IMR-90 (cell line): ENCODE measurements around the gene MNDA. TPM values are rescaled to one million over a fixed set of nuclear protein-coding genes. Genes with fewer than 3 reads are reported as not detected.

Source experiments
- ATAC-seq: fragments of 200-7000 bp; cut with Tn5 transposase; 2 replicates; pipeline ENCODE4 v1.9.1; 2020; ENCODE audit warnings: low read depth, mild to moderate bottlenecking, moderate library complexity
- BruUV-seq: library from RNA; stranded (reverse); fragments of 400-500 nt; replicated peaks from 2 replicates; lab custom pipeline; 2021; lab: Mats Ljungman, UMichigan
- CTCF ChIA-PET: fragments of 300-600 bp; formaldehyde crosslinking; extraction: SDS; loops from one replicate; lab custom pipeline; 2021; ENCODE audit warnings: antibody characterized with exemption; lab: Yijun Ruan, JAX
- POLR2A ChIA-PET: fragments of 300-600 bp; sonication (Branson Sonifier 250); formaldehyde crosslinking; loops from one replicate; lab custom pipeline; 2022; ENCODE audit warnings: antibody characterized with exemption; ENCODE audit not compliant: unreplicated experiment; lab: Charles Lee
- DNase-seq: peaks from one replicate; pipeline ENCODE4 v3.0.0; 2013
- H2AFZ ChIP-seq: replicated peaks from 2 replicates; pipeline ENCODE3; 2013; ENCODE audit warnings: low read length, mild to moderate bottlenecking; ENCODE audit not compliant: poor library complexity
- H2AK5ac ChIP-seq: 2 replicates; pipeline ENCODE4 v1.6.1; 2013; ENCODE audit warnings: low read depth, low read length, inconsistent platforms
- H2AK9ac ChIP-seq: replicated peaks from 2 replicates; pipeline ENCODE3; 2013; ENCODE audit warnings: mild to moderate bottlenecking, low read depth, low read length, moderate library complexity; ENCODE audit not compliant: poor library complexity
- H2BK120ac ChIP-seq: 2 replicates; pipeline ENCODE4 v1.6.1; 2013; ENCODE audit warnings: low read depth, low read length, inconsistent platforms
- H2BK15ac ChIP-seq: 3 replicates; pipeline ENCODE4 v1.6.1; 2013; ENCODE audit warnings: low read depth, low read length, inconsistent platforms
- H2BK20ac ChIP-seq: 2 replicates; pipeline ENCODE4 v1.6.1; 2013; ENCODE audit warnings: low read depth, mild to moderate bottlenecking, inconsistent platforms, low read length, moderate library complexity
- H2BK5ac ChIP-seq: 2 replicates; pipeline ENCODE4 v1.6.1; 2013; ENCODE audit warnings: mild to moderate bottlenecking, low read depth, low read length, inconsistent platforms; ENCODE audit not compliant: poor library complexity, severe bottlenecking
- H3K14ac ChIP-seq: replicated peaks from 2 replicates; pipeline ENCODE4 v1.6.1; 2013; ENCODE audit warnings: low read depth, low read length, inconsistent platforms
- H3K18ac ChIP-seq: 2 replicates; pipeline ENCODE4 v1.6.1; 2013; ENCODE audit warnings: low read depth, low read length, control low read depth
- H3K23ac ChIP-seq: 2 replicates; pipeline ENCODE4 v1.6.1; 2013; ENCODE audit warnings: low read depth, low read length, inconsistent platforms
- H3K27ac ChIP-seq: 2 replicates; pipeline ENCODE4 v1.5.1; 2013; ENCODE audit warnings: mild to moderate bottlenecking, control low read depth, low read length; ENCODE audit not compliant: insufficient read depth
- H3K27me3 ChIP-seq: 2 replicates; pipeline ENCODE4 v1.6.1; 2013; ENCODE audit warnings: low read length; ENCODE audit not compliant: control insufficient read depth, insufficient read depth
- H3K36me3 ChIP-seq: 2 replicates; pipeline ENCODE4 v1.6.1; 2013; ENCODE audit warnings: low read length, mixed read lengths; ENCODE audit not compliant: control insufficient read depth, insufficient read depth
- H3K4ac ChIP-seq: 2 replicates; pipeline ENCODE4 v1.6.1; 2013; ENCODE audit warnings: low read depth, low read length, inconsistent platforms
- H3K4me1 ChIP-seq: 2 replicates; pipeline ENCODE4 v1.6.1; 2013; ENCODE audit warnings: low read length, mixed read lengths; ENCODE audit not compliant: control insufficient read depth, insufficient read depth
- H3K4me2 ChIP-seq: 2 replicates; pipeline ENCODE4 v1.6.1; 2013; ENCODE audit warnings: low read depth, mild to moderate bottlenecking, control low read depth, low read length, moderate library complexity
- H3K4me3 ChIP-seq: 2 replicates; pipeline ENCODE4 v1.5.1; 2013; ENCODE audit warnings: low read depth, mild to moderate bottlenecking, control low read depth, low read length, moderate library complexity; ENCODE audit not compliant: insufficient read depth
- H3K56ac ChIP-seq: 2 replicates; pipeline ENCODE4 v1.6.1; 2013; ENCODE audit warnings: low read length, inconsistent platforms; ENCODE audit not compliant: insufficient read depth; ENCODE audit errors: extremely low read depth
- H3K79me1 ChIP-seq, 2 experiments: 2 replicates each; pipeline ENCODE4 v1.6.1; 2013; ENCODE audit warnings: low read length in 2 of 2, inconsistent platforms in 1 of 2, low read depth in 1 of 2
- H3K9ac ChIP-seq: 2 replicates; pipeline ENCODE4 v1.6.1; 2013; ENCODE audit warnings: low read depth, low read length, control low read depth
- H3K9me1 ChIP-seq: 2 replicates; pipeline ENCODE4 v1.6.1; 2013; ENCODE audit warnings: low read length, inconsistent platforms; ENCODE audit not compliant: insufficient read depth
- H3K9me3 ChIP-seq: 2 replicates; pipeline ENCODE4 v1.6.1; 2013; ENCODE audit warnings: low read length; ENCODE audit not compliant: control insufficient read depth, insufficient read depth
- H4K20me1 ChIP-seq: 2 replicates; pipeline ENCODE4 v1.6.1; 2013; ENCODE audit warnings: low read length, inconsistent platforms; ENCODE audit not compliant: insufficient read depth
- H4K5ac ChIP-seq: 2 replicates; pipeline ENCODE4 v1.6.1; 2013; ENCODE audit warnings: mild to moderate bottlenecking, low read depth, low read length, control low read depth
- H4K8ac ChIP-seq, 2 experiments: 2 replicates each; pipeline ENCODE4 v1.6.1; 2013; ENCODE audit warnings: low read depth in 2 of 2, low read length in 2 of 2, control low read depth in 1 of 2, inconsistent platforms in 1 of 2
- H4K91ac ChIP-seq: 2 replicates; pipeline ENCODE4 v1.6.1; 2013; ENCODE audit warnings: low read depth, low read length, inconsistent platforms; ENCODE audit not compliant: insufficient read depth
- BHLHE40 ChIP-seq: fragments of 150-350 bp; IDR thresholded peaks from 2 replicates; pipeline ENCODE4 v1.6.1; 2016; ENCODE audit warnings: mild to moderate bottlenecking, low read depth, low read length
- CHD1 ChIP-seq: IDR thresholded peaks from 2 replicates; pipeline ENCODE4 v1.6.1; 2012; ENCODE audit warnings: low read depth, low read length, improper control_type of control experiment
- MAZ ChIP-seq: IDR thresholded peaks from 2 replicates; pipeline ENCODE4 v1.6.1; 2012; ENCODE audit warnings: low read depth, mild to moderate bottlenecking, low read length, improper control_type of control experiment, moderate library complexity, borderline replicate concordance
- NFE2L2 ChIP-seq: fragments of 150-350 bp; IDR thresholded peaks from 2 replicates; pipeline ENCODE4 v1.6.1; 2016; ENCODE audit warnings: low read depth, mild to moderate bottlenecking, low read length
- POLR2A ChIP-seq: IDR thresholded peaks from 2 replicates; pipeline ENCODE4 v1.6.1; 2012; ENCODE audit warnings: mild to moderate bottlenecking, low read depth, low read length
- RCOR1 ChIP-seq: IDR thresholded peaks from 2 replicates; pipeline ENCODE4 v1.6.1; 2012; ENCODE audit warnings: mild to moderate bottlenecking, low read length, improper control_type of control experiment; ENCODE audit not compliant: insufficient replicate concordance
- RFX5 ChIP-seq: IDR thresholded peaks from 2 replicates; pipeline ENCODE4 v1.8.0; 2012; ENCODE audit warnings: low read depth, mild to moderate bottlenecking, low read length, moderate library complexity
- WGBS, 2 experiments: methylation state at CpG; one replicate each; pipeline versions ENCODE4 v1.1.5 to v1.1.7; 2013; ENCODE audit warnings: missing lambda C conversion rate in 2 of 2; ENCODE audit not compliant: insufficient read length in 1 of 2; ENCODE audit errors: extremely low coverage in 2 of 2; 5-methylcytosine and 5-hydroxymethylcytosine counted together
- dilution Hi-C: fragments of 300-500 bp; cut with HindIII; formaldehyde crosslinking; loops from one replicate; pipeline ENCODE4 v1.14.3; 2018; ENCODE audit warnings: low sequenced_read_pairs; ENCODE audit not compliant: unreplicated experiment
- in situ Hi-C: fragments of 300-500 bp; cut with MboI; formaldehyde crosslinking; loops from 3 replicates; pipeline ENCODE4 v1.14.3; 2019; ENCODE audit warnings: low sequenced_read_pairs, inconsistent platforms, mixed read lengths
- intact Hi-C: fragments of 100-400 bp; cut with micrococcal nuclease; formaldehyde crosslinking; loops from 2 replicates; pipeline ENCODE4 v1.10.0; 2022
- microRNA-seq, 2 experiments: library from miRNA; stranded (forward) in 1 of 2; unstranded in 1 of 2; fragments of 10-50 nt in 1 of 2; fragments of <30 nt in 1 of 2; gene quantifications in 1 of 2; microRNA quantifications in 1 of 2; one replicate each; pipeline versions ENCODE3 to v1.1.0; 2013 to 2020; ENCODE audit not compliant: insufficient read depth in 1 of 2, insufficient read length in 1 of 2, unreplicated experiment in 1 of 2
- polyA plus RNA-seq, 3 experiments: library from polyadenylated mRNA; depleted of rRNA; stranded (reverse); fragments of >200 nt; gene quantifications; 2 replicates each; pipeline ENCODE4 v1.2.3, GENCODE V29; 2012; ENCODE audit warnings: low replicate concordance in 1 of 3
- small RNA-seq, 5 experiments: library from RNA; depleted of rRNA; stranded (forward); fragments of <200 nt; gene quantifications; one replicate each; pipeline ENCODE3, GENCODE V24; 2012
- total RNA-seq: library from RNA; depleted of rRNA; stranded (reverse); fragments of >200 nt; gene quantifications from 2 replicates; pipeline ENCODE4 v1.2.3, GENCODE V29; 2012; rRNA removed
- TF ChIP-seq, protein P1 (sequence below): conservative IDR thresholded peaks from 2 replicates; pipeline ENCODE4 v1.5.1; 2012; ENCODE audit warnings: mild to moderate bottlenecking, low read depth, low read length, improper control_type of control experiment

The MNDA gene
- total and polyA plus RNA-seq, 2 of the 4 experiments (the other 2 are of a cell fraction), result not detected

DNA sequence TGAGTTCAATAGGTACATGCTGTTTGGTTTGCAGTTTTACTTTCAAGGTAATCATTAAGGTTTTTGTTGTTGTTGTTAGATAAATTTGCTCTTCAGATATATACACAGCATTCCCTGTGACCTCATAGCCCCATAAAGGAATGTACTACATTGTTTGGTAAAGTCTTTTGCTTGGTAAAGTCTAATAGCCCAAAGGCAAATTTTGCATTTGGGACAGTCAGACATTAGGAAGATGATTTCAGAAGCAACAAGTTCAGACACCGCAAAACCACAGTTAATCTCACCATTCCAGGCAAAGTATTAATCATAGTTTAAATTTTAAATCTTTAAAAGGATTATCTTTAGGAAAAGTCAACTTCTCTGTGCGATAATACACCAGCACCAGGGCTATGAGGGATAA, 67.6 kb downstream of the MNDA start:
- H4K5ac ChIP-seq, result no peak overlapping the region
- H3K4me2 ChIP-seq, result no peak overlapping the region
- H2BK15ac ChIP-seq, result no peak overlapping the region
- no peaks in the 10 kb centered on the region for H3K4me1 ChIP-seq
- H4K8ac ChIP-seq, result no peak overlapping the region
- H2BK20ac ChIP-seq, result no peak overlapping the region
- H2AK9ac ChIP-seq, result no peak overlapping the region
- POLR2A ChIA-PET, result no interaction called here
- H4K91ac ChIP-seq, result no peak overlapping the region
- BruUV-seq, result no TSS peak
- H3K4me3 ChIP-seq, result no peak overlapping the region
- intact Hi-C loops (no loop called here), dilution Hi-C loops (no loop called here), in situ Hi-C loops (no loop called here)
- H2AFZ ChIP-seq, result no peak overlapping the region
- H3K27ac ChIP-seq, result no peak overlapping the region
- H3K23ac ChIP-seq, result no peak overlapping the region
- H3K4ac ChIP-seq, result no peak overlapping the region
- H3K9me3 ChIP-seq, result no peaks in the 10 kb centered on the region
- CTCF ChIA-PET, result no interaction called here
- no peak overlapping the region for H2BK120ac ChIP-seq
- DNase-seq (no peak), ATAC-seq (no peak)
- no peaks in the 10 kb centered on the region for H4K20me1 ChIP-seq
- H3K79me1 ChIP-seq, result no peaks in the 10 kb centered on the region
- no CpG with 5 or more reads among the region's 2 CpGs for WGBS, 2 experiments
- H3K9me1 ChIP-seq, result no peaks in the 10 kb centered on the region
- H2BK5ac ChIP-seq, result no peak overlapping the region
- H3K9ac ChIP-seq, result no peak overlapping the region
- no peak overlapping the region for H3K14ac ChIP-seq
- no peak overlapping the region for H2AK5ac ChIP-seq
- TF ChIP-seq CHD1 (no peak), POLR2A (no peak), MAZ (no peak), RFX5 (no peak), BHLHE40 (no peak), NFE2L2 (no peak), RCOR1 (no peak)
- TF ChIP-seq, protein P1, sequence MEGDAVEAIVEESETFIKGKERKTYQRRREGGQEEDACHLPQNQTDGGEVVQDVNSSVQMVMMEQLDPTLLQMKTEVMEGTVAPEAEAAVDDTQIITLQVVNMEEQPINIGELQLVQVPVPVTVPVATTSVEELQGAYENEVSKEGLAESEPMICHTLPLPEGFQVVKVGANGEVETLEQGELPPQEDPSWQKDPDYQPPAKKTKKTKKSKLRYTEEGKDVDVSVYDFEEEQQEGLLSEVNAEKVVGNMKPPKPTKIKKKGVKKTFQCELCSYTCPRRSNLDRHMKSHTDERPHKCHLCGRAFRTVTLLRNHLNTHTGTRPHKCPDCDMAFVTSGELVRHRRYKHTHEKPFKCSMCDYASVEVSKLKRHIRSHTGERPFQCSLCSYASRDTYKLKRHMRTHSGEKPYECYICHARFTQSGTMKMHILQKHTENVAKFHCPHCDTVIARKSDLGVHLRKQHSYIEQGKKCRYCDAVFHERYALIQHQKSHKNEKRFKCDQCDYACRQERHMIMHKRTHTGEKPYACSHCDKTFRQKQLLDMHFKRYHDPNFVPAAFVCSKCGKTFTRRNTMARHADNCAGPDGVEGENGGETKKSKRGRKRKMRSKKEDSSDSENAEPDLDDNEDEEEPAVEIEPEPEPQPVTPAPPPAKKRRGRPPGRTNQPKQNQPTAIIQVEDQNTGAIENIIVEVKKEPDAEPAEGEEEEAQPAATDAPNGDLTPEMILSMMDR, result no peak
- no peaks in the 10 kb centered on the region for H3K27me3 ChIP-seq
- H3K56ac ChIP-seq, result no peak overlapping the region
- no peaks in the 10 kb centered on the region for H3K36me3 ChIP-seq
- H3K18ac ChIP-seq, result no peak overlapping the region

Small RNAs within 50 kb of the gene (microRNA-seq; reads per million reads assigned to microRNA genes)
- not detected for gene OR2AQ1P (ENCODE audit: insufficient read depth, insufficient read length)

Small RNAs within 50 kb of the gene (small RNA-seq; reads per million reads assigned to genes)
- gene OR2AQ1P, result 0 reads per million in 5 experiments

Other genes with a start within 250 kb of the MNDA start
- gene OR10Z1, start 226.1 kb upstream of the MNDA start, total RNA-seq, result not detected in 2 replicates
- gene OR10Z1, start 226.1 kb upstream of the MNDA start, polyA plus RNA-seq (2012; rRNA removed), result not detected in 2 replicates
- gene SPTA1, start 144.6 kb upstream of the MNDA start, total RNA-seq, result not detected in 2 replicates
- gene SPTA1, start 144.6 kb upstream of the MNDA start, polyA plus RNA-seq (2012; rRNA removed), result not detected in 2 replicates
- not detected in 2 replicates for gene OR6K2, start 130.7 kb upstream of the MNDA start, total RNA-seq
- not detected in 2 replicates for gene OR6K2, start 130.7 kb upstream of the MNDA start, polyA plus RNA-seq (2012; rRNA removed)
- not detected in 2 replicates for gene OR6K3, start 110.6 kb upstream of the MNDA start, total RNA-seq
- not detected in 2 replicates for gene OR6K3, start 110.6 kb upstream of the MNDA start, polyA plus RNA-seq (2012; rRNA removed)
- gene OR6K6, start 76.6 kb upstream of the MNDA start, total RNA-seq, result not detected in 2 replicates
- not detected in 2 replicates for gene OR6K6, start 76.6 kb upstream of the MNDA start, polyA plus RNA-seq (2012; rRNA removed)
- not detected in 2 replicates for gene OR6N1, start 59.2 kb upstream of the MNDA start, total RNA-seq
- not detected in 2 replicates for gene OR6N1, start 59.2 kb upstream of the MNDA start, polyA plus RNA-seq (2012; rRNA removed)
- gene OR6N2, start 50.1 kb upstream of the MNDA start, total RNA-seq, result not detected in 2 replicates
- gene OR6N2, start 50.1 kb upstream of the MNDA start, polyA plus RNA-seq (2012; rRNA removed), result not detected in 2 replicates
- not detected in 2 replicates for gene PYHIN1, start 100.2 kb downstream of the MNDA start, total RNA-seq
- not detected in 2 replicates for gene PYHIN1, start 100.2 kb downstream of the MNDA start, polyA plus RNA-seq (2012; rRNA removed)
- 45.0 and 60.3 TPM in 2 replicates for gene IFI16, start 178.6 kb downstream of the MNDA start, total RNA-seq
- 59.2 and 65.3 TPM in 2 replicates for gene IFI16, start 178.6 kb downstream of the MNDA start, polyA plus RNA-seq (2012; rRNA removed)
- not detected in 2 replicates for gene AIM2, start 245.4 kb downstream of the MNDA start, total RNA-seq
- not detected in 2 replicates for gene AIM2, start 245.4 kb downstream of the MNDA start, polyA plus RNA-seq (2012; rRNA removed)